HG03457 (cell line): Measurements from ENCODE around the gene SAMD4A.

Experiments used
- ATAC-seq: cut with Tn5 transposase; IDR thresholded peaks from one replicate; pipeline ENCODE4 v1.9.1; 2021; ENCODE audit warnings: moderate number of reproducible peaks; ENCODE audit not compliant: unreplicated experiment

The SAMD4A gene

GRCh38 chr14:54697803-54698202, 130.9 kb downstream of the SAMD4A start:
- ATAC-seq: no peak

GRCh38 chr14:54698501-54698900, 131.6 kb downstream of the SAMD4A start:
- ATAC-seq: no peak

- ATAC-seq: no peak
These were observed 132.1 kb downstream of the SAMD4A start for GRCh38 chr14:54698966-54699530.

GRCh38 chr14:54699735-54700134, 132.8 kb downstream of the SAMD4A start:
- no peak for ATAC-seq

- no peak for ATAC-seq
These were observed 133.8 kb downstream of the SAMD4A start for GRCh38 chr14:54700717-54701116.

- ATAC-seq: no peak
These were observed 135.1 kb downstream of the SAMD4A start for GRCh38 chr14:54702014-54702491.

- ATAC-seq: no peak
These were observed 135.6 kb downstream of the SAMD4A start for GRCh38 chr14:54702492-54702891.

GRCh38 chr14:54703082-54703481, 136.2 kb downstream of the SAMD4A start:
- no peak for ATAC-seq

GRCh38 chr14:54703724-54704123, 136.8 kb downstream of the SAMD4A start:
- no peak for ATAC-seq

- no peak for ATAC-seq
These were observed 137.8 kb downstream of the SAMD4A start for GRCh38 chr14:54704768-54705167.

- no peak for ATAC-seq
These were observed 139.8 kb downstream of the SAMD4A start for GRCh38 chr14:54706769-54707168.

- ATAC-seq: no peak
These were observed 141.2 kb downstream of the SAMD4A start for GRCh38 chr14:54708161-54708560.

- ATAC-seq: no peak
These were observed 142.1 kb downstream of the SAMD4A start for GRCh38 chr14:54708982-54709381.

GRCh38 chr14:54709444-54709843, 142.5 kb downstream of the SAMD4A start:
- peak; percentile 84 for ATAC-seq

- ATAC-seq: no peak
These were observed 142.9 kb downstream of the SAMD4A start for GRCh38 chr14:54709867-54710266.

GRCh38 chr14:54711312-54711711, 144.4 kb downstream of the SAMD4A start:
- ATAC-seq: no peak

GRCh38 chr14:54711812-54712464, 145.0 kb downstream of the SAMD4A start:
- ATAC-seq: no peak

- ATAC-seq: no peak
These were observed 145.7 kb downstream of the SAMD4A start for GRCh38 chr14:54712465-54713200.

- ATAC-seq: no peak
These were observed 146.5 kb downstream of the SAMD4A start for GRCh38 chr14:54713379-54713778.

- no peak for ATAC-seq
These were observed 148.3 kb downstream of the SAMD4A start for GRCh38 chr14:54715239-54715638.

GRCh38 chr14:54715811-54716210, 148.9 kb downstream of the SAMD4A start:
- no peak for ATAC-seq

GRCh38 chr14:54716862-54717261, 149.9 kb downstream of the SAMD4A start:
- ATAC-seq: no peak
